ENCODE results near the gene TTLL1.
A peak's percentile ranks its signal among the peaks of the same experiment; 100 is the strongest.

Gene TTLL1

DNA sequence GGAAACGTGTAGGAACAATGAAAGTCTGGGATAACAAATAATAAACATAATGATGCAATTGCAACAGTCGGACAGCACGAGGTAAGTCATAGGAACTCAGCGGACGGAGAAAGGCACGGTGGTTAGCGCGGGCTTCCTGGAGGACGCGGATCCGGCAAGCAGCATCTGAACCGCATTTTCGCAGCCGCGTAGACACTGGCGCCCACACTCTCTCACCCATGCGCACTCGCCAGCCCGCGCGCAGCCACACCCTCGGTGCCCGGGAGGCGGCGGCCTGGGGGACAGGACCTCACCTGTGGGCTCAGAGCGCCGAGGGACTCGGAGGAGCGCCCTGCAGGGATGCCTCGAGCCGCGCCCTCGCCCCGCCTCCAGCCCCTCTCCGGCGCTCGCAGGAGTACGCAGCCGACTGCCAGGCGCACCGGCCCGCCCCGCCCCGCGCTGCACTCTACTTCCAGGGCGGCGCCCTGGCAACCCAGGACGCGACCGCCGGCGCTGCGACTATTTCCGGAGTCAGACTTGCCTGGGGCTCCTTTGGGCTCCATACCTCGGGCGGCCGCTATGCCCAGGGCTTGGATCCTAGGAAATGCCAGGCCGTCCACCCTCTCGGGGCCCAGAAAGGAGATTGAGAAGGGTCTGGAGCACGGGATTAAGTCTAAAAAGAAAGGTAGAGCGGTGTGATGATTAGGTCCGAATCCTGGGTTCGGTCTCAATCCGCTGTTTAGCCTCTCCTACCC, at the start of gene TTLL1:
Gene TTLL1 (minus strand): TSS at position 408 of the 734 bp plus-strand sequence. CDS start 13,805 bp downstream, outside the sequence.
- peak; percentile 82 for DNase-seq (ENCODE audit: low read depth)

DNA sequence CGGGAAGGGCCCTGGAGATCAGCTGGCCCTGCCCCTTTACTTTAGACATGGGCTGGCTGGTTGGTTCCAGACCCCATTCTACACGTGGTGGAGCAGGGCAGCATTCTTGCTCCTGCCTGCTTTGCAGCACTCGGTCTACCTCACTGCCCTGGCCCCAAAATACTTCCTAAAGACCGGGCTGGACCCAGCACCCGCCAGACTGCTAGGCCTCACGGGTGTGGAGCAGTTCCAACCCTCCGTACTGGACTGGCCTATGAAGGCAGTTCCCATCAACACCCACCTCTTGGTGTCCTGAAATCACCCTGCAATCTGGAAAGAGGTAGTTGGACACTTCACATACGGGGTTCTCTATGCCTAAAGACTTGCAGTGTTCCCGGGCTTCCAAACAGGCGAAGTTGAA, 47.6 kb upstream of the TTLL1 start:
- DNase-seq (ENCODE audit: low read depth): no peak

DNA sequence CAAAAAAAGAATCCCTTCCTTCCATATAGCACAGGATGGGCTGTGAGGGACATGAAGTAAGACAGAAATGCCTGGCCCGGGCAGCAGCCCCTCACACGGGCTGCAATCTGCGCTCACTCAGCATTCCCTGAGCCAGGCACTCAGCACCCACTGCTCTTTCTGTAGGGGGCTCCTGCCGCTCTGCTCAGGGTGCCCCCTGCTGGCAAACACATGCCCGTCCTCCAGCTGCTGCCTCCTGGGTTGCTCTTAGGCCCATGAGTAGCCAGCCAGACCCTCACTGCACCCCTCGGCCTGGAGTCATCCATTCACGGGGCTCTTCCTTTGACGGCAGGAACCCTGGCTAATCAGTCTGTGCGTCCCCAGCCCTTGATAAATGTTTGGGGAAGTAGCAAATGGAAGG, 47.1 kb upstream of the TTLL1 start:
- DNase-seq (ENCODE audit: low read depth): no peak

DNA sequence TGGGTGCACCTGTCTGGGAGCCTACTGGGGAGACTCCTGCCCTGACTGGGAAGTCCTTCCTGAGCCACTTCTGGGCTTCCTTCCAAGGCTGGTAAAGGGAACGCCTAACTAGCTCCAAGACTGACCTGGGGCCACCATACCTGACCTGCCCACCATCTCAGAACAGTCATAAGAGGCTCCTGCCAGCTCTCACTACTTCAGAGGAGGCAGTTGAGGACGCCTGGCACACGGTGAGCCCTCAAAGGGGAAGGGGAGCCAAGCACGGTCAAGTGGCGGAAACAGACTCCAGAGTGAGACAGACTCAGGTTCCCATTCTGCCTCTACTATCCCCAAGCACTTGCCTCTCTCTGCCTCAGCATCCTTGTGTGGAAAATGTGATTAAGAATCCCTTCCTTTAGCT, 46.4 kb upstream of the TTLL1 start:
- no peak for DNase-seq (ENCODE audit: low read depth)

DNA sequence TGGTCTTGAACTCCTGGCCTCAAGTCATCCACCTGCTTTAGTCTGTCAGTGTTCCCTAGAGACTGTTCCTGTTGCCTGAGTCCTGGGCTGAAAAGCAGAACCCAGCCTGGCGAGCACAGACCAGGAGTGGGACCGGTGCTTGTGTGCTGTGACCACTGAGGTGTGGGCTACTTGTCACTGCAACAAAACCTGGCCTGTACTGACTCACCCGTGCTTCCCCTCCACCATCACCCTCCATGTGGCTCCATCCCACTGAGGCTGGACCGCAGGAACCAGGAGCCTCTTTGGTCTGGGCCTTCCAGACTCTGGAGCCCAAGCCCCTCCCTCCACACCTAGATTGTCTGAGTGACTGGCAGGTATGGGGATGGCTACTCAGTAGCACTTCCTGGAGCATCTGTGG, 45.4 kb upstream of the TTLL1 start:
- no peak for DNase-seq (ENCODE audit: low read depth)

DNA sequence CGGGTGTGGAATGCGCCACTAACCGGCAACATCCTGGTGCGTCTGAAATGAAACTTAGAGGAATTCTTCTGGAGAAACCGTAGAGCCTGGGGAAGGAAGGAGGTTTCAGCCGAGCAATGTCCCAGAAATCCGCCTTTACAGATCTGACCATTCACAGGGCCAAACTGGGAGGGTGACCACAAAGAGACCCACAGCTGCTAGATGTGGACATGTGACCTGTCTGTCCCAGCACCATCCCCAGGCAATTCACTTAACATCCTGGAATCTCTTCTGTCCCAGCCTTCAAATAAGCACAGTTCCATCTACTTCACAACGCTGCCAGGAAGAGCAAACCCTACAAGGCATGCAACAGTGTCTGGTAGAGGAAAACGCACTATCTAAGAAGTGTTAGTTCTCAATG, 44.2 kb upstream of the TTLL1 start:
- no peak for DNase-seq (ENCODE audit: low read depth)

DNA sequence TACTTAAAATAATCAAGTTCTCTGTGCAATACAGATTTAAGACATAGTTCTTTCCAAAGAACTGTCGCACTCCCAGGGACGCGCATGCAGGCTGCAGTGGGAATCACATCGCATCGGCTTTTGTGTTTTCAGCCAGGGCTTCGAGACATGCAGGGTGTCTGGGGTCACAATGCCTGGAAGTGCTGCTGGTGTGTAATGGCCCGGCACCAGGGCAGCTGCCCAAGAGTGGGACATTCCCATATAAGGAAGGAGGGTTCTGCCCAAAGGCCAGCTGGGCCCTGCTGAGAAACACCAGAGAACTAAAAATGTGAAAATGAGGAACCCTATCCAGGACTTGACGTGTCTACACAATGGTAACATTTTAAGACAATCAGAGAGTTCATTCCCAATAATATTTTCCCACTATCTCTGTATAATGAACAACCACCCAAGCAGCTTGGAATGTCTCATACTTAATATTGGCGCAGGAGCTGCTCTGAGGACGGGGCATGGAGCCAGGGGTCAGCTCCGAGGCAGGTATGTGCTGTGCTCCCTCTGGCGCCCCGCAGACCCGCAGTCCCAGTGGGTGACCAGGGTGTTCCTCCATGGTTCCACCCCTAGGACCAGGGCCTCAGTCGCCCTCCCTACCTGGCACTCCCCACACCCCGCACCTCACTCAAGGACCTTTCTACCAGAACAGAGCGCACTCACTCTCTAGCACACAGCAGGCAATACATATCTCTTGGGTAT, 42.7 kb upstream of the TTLL1 start:
- no peak for DNase-seq (ENCODE audit: low read depth)

DNA sequence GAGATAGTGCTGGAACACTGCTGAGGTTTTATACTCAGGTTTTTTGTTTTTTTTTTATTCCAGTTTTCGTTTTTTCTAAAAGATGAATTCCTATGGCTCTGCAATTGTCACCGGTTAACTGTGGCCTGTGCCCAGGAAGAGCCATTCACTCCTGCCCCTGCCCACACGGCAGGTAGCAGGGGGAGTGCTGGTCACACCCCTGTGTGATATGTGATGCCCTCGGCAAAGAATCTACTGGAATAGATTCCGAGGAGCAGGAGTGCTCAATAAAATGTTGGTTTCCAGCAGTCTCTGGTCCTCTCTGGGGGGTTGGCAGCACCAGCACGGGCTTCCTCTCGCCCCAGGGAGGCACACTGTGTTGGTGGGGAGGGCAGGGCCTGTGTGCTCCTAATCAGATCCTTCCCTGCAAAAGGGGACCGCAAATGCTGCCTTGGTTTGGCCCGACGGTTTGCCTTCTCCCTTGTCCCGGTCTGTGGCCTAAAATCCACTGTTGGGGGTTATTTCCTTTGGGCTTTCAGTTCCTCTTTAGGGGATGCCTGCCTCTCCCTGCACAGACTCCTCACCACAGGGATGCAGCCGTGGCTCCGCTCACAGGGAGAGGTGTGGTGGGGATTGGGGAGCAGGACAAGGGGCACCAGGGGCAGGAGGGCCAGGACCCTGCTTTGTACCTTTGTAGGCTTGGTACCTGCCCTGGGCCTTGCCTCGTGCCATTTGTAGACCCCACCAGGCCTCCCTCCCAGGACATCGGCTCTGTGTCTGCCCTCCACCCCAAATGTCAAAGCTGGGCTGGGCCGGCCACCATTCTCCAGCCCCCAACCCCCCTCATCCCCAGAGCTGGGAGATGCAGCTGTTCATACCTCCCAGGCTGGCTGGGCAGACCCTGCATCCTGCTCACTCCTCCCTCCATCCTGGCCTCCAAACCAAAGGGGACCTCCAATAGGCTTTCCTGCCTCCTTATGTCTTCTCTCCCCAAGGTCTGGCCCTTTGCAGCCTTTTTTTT, 40.5 kb upstream of the TTLL1 start:
- DNase-seq (ENCODE audit: low read depth): no peak

DNA sequence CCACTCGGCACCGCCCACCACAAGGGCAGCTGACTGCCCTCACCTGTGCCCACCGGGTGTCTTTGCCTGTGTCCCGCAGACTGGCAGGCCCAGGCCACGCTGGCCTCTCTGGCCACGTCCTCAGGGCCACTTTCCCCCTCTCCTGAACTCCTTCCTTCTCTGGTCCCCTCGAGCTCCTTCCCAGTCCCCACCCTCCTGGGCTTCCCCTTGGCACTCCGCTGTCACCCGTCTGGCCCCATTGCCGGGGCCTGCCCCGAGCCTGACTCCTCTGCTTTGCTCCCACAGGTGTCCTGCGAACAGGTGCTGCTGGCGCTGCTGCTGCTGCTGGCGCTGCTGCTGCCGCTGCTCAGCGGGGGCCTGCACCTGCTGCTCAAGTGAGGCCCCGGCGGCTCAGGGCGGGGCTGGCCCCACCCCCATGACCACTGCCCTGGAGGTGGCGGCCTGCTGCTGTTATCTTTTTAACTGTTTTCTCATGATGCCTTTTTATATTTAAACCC, 39.8 kb upstream of the TTLL1 start:
- no peak for DNase-seq (ENCODE audit: low read depth)

DNA sequence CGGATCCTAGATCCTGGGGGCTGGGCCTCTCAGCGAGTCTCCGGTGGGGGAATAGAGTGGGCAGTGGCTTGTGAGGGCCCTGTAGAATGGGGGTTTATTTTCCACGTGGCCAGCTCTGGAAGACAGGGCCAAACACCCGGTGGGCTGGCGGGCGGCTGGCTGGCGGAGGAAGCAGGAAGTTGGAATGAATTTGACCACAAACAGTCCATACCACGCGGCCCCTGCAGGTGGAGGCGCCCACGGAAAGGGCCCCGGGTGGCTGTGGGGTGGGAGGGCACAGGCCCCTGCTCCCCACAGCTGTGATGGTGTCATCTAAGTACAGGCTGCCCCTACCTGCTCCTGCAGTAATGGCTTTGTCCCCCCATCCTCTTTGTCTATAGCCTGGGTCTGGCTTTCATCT, 38.9 kb upstream of the TTLL1 start:
- DNase-seq (ENCODE audit: low read depth): no peak

DNA sequence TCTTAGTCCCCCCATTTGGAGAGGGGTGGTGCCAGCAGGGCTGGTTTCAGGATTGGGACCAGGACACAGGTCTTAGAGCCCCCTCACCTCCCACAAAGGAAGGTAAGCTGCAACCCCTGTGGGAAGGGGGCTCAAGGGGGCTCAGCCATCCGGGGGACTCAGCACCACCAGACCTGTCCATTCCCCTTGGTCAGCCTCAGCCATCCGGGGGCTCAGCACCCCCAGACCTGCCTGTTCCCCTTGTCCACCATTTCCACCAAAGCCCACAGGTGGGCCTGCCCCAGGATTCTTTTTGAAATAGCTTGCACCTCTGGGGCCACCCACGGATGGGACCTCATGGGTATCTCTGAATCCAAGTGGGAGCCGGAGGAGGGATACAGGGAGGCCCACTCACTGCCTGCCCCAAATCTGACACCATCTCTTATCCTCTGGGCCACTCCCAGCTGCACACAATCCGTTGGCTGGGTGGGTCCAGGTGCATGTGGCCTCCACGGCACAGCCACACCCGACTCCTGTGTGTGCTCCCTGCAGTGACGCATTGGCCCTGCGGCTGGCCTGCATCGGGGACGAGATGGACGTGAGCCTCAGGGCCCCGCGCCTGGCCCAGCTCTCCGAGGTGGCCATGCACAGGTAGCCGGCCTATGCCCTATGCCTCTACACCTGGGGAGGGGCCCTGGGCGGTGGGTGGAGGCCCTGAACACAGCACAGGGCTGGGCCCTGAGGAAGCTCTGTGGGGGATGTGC, 38.1 kb upstream of the TTLL1 start:
- DNase-seq (ENCODE audit: low read depth): no peak

DNA sequence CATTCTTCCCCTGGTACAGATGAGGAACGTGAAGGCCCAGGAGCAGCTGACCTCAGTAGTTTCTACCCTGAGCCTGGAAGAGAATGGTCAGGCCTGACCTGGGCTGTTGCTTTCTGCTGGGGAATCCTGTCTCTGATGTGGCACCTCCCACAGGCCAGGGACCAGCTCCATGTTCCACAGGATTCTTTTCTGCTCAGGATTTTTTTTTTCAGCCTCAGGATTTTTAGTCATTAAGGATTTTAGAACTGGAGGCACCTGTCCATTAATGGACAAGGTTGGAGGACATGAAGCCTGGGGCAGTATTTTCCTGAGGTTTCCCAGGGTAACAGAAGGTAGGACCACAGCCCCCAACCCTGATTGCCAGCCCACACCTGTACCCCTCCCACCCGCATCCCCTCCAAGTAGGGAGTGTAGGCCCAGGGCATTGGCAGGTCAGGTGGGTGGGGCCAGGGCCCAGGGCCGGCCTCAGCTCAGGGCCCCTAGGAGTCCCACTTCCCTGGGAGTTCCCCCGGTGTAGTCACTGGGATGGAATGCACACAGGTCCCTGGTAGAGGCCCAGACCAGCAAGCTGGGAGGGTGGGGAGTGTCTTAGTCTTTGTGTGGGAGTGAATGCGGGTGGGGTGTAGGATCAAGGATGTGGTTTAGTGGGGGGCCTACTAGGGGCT, 37.4 kb upstream of the TTLL1 start:
- DNase-seq (ENCODE audit: low read depth): no peak

DNA sequence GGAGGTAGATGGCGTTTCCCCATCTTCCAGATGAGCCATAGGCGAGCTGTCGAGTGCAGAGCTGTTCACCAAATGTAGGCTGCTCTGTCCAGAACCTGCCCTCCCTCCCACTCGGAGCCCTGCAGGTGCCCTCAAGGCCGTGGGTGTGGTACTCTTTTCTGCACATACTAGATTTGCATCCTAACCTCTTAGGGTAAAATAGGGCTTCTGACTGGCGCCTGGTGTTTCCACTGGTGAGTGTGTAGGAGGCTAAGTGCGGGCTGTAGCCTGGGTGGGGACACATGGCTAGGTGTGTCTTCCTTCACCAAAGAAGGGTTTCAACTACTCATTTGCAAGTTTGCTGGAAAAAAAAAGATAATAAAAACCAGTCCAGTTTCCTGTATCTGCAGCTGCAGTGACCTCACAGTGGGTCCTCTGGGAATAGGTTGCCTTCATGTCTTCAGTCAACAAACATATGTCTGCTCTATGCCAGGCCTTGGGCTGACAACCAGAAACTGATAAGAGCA, 29.8 kb upstream of the TTLL1 start:
- no peak for DNase-seq (ENCODE audit: low read depth)

DNA sequence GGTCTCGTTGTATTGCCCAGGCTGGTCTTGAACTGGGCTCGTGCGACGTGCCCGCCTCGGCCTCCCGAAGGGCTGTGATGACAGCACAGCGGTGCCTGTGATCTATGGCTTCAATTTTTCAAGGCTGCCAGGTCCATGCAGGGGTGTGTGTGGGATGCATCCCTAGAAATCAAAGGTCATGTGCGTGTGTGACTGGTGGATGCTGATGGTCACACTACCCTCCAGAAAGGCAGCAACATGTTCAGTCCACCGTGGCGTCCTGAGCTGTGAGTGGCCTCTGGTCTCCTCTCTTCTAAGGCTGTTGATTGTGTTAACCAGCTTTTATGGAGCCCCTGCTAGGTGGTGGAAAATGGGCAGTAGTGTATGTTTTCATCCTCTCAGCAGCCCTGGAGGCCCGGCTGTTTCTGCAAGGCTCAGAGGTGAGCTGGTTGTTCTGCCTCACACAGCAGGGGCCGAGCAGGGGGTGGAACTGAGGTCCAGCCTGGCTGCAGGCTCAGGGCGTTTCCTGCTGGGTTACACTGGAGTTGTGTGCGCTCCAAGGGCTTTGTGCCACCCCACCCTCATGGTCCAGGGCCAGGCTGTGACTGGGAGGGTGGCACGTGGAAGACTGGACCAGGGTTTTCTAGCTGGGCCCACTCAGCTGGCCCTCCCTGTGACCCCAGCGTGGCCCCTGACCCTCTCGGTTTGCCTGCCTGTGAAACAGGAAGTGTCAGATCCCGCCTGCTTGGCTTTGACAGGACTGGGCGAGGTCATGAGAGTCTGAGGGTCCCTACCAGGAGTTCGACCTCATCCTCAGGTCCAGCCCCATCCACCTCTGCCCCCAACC, 29.0 kb upstream of the TTLL1 start:
- DNase-seq (ENCODE audit: low read depth): no peak

DNA sequence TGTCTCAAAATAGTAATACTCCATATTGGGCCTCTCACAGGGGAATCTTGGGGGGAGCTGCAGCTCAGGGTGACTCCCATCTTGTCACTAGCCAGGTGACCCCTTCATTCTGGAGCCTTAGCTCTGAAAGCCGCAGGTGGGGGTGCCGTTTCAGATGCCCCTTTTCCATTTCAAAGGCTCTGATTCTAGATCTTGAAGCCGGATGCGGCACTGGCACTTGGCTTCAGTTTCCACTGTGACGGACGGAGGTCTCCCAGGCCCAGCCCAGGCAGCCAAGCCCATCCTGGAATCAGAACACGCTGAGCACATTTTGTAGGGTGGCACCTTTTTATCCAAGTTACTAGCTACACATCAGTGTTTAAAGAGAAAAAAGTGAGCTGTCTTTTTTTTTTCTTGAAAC, 27.7 kb upstream of the TTLL1 start:
- DNase-seq (ENCODE audit: low read depth): no peak

DNA sequence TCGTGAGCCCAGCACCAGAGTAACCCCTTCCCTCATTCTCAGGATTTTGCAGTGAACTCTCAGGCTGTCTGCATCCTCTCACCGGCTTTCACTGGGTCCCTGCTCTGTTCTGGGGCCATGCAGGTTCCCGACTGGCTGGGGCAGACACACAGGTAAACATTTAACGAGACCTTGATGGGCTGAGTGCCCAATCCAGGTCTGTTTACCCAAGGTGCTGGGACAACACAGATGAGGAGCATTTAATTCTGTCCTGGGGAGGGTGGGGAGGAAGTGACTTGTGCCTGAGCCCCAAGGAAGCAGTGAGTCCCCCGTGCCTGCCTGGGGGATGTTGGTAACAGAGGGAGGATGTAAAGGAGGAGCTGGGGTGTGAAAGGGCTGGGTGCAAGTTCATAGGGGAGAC, 25.8 kb upstream of the TTLL1 start:
- DNase-seq (ENCODE audit: low read depth): no peak

DNA sequence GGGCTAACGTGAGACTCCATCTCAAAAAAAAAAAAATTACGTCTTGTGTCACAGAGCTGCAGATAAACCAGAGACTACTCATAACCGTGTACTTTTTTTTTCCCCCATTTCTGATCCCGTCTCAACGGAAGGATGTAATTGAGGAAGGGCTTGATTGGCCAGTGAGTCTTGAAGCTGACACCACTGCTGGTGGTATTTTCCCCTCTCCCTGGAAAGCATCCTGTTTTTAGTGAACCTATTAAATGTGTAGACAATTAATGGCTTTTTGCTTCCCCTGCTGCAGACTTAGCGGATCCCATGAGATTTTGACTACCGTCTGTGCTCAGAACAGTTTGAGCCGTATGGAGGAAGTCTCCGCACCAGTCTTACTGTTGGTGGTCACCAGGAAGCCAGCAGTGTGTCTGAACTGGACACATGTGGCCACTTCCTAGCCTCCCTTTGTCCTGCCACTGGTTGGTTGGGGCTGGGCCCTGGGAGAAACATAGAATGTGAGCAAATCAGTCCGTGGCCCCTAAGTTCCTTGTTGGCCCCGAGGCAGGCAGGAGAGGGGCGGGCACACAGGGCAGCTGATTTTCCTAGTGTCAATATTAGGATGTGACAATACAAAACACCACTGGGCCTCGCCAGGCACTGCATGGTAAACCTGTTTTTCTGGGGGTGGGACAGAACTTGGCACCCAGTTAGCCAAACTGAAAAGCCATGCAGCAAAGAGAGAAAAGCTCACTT, 24.5 kb upstream of the TTLL1 start:
- DNase-seq (ENCODE audit: low read depth): no peak

DNA sequence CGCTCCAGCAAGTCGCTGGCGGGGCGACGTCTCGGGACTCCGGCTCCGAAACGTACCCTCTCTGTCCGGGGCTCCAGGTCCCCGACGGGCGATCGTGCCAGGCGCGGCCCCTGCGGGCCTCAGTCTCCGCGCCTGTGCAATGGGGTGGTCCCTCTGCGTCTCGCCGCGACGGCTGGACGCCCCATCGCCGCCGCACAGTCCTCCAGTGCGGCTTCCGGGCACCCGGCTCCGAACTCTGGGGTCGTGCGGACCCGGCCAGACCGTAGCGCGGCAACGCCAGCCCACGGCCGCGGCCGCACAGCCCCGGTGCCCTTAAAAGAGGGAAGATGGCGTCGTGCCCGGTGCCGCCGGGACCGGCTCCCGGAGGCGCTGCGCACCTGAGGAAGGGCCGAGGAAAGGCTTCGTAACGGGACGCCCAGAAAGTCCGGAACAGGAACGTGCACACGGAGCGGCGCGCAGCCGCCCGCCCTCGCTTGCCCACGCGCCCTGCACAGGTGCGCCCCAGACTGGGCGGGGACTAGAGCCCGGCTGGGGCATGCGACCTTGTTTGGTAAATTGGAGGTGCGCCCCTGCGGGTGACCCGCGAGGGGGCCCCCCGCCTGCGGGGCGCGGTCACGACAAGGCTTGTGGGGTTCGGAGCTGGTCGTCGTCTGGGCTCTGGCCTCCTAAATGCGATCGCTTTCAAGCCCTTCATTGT, 21.9 kb upstream of the TTLL1 start:
- DNase-seq (ENCODE audit: low read depth): peak; percentile 21
